ENCODE measurements around the gene DXO. TPM values are rescaled to one million over a fixed set of nuclear protein-coding genes. Genes with fewer than 3 reads are reported as not detected.

The DXO gene
- polyA plus RNA-seq, 3 donors, result 5.5 to 49.6 (median 10.4) TPM

DNA sequence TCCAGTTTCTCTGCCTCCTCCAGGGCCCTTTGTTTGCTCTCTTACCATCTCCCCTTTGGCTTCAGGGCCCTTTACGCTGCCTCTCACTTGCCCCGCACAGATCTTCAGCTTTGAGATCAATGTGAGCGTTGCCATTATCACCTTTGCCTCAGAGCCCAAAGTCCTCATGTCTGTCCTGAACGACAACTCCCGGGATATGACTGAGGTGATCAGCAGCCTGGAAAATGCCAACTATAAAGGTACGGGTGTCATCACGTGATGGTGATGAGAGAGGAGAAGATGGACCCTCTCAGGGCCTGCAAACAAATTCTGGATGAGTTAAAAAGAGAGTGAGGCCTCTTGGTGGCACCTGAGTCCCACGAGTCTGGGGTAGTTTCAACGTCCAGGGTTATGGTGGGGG, 36.1 kb downstream of the DXO start:
- Mint-ChIP-seq H3K4me3 (no peak overlapping the region), H3K36me3 (no peaks in the 10 kb centered on the region), H3K4me1 (no peaks in the 10 kb centered on the region), H3K27me3 (ENCODE audit: low read depth in 3 of 3) (peaks cover 3 to 10% (median 6%) of the 10 kb centered on the region in 3 donors), H3K9me3 (peaks cover 0 to 2% (median 0%) of the 10 kb centered on the region in 7 donors), H3K27ac (no peak overlapping the region)
- DNase-seq, result no peak
- Histone ChIP-seq H4K20me1 (ENCODE audit: insufficient read depth, low read length) (no peaks in the 10 kb centered on the region), H2AFZ (ENCODE audit: insufficient read depth, low read depth, low read length, poor library complexity, severe bottlenecking) (no peak overlapping the region), H3K9ac (ENCODE audit: insufficient read depth, low read length, poor library complexity, severe bottlenecking) (no peak overlapping the region), H3K4me1 (ENCODE audit: control insufficient read depth in 1 of 2, insufficient read depth in 2 of 2, low read length in 2 of 2) (no peaks in the 10 kb centered on the region), H3K79me2 (ENCODE audit: insufficient read depth, low read length) (no peaks in the 10 kb centered on the region), H3K27me3 (ENCODE audit: control insufficient read depth in 2 of 2, insufficient read depth in 2 of 2, low read length in 2 of 2) (no peaks in the 10 kb centered on the region), H3K4me2 (replicated peaks; ENCODE audit: extremely low read depth, low read length, poor library complexity, severe bottlenecking) (no peak overlapping the region), H3K4me3 (replicated peaks in 1 of 3; ENCODE audit: low read depth in 2 of 3, low read length in 3 of 3) (no peak overlapping the region), H3K27ac (ENCODE audit: low read depth in 1 of 2, low read length in 2 of 2) (no peak overlapping the region), H3K36me3 (replicated peaks in 1 of 2; ENCODE audit: control insufficient read depth in 1 of 2, insufficient read depth in 2 of 2, low read length in 2 of 2) (no peaks in the 10 kb centered on the region), H3K9me3 (replicated peaks in 1 of 2; ENCODE audit: control insufficient read depth in 1 of 2, insufficient read depth in 1 of 2, low read length in 2 of 2) (no peaks in the 10 kb centered on the region)
- TF ChIP-seq, protein P1, sequence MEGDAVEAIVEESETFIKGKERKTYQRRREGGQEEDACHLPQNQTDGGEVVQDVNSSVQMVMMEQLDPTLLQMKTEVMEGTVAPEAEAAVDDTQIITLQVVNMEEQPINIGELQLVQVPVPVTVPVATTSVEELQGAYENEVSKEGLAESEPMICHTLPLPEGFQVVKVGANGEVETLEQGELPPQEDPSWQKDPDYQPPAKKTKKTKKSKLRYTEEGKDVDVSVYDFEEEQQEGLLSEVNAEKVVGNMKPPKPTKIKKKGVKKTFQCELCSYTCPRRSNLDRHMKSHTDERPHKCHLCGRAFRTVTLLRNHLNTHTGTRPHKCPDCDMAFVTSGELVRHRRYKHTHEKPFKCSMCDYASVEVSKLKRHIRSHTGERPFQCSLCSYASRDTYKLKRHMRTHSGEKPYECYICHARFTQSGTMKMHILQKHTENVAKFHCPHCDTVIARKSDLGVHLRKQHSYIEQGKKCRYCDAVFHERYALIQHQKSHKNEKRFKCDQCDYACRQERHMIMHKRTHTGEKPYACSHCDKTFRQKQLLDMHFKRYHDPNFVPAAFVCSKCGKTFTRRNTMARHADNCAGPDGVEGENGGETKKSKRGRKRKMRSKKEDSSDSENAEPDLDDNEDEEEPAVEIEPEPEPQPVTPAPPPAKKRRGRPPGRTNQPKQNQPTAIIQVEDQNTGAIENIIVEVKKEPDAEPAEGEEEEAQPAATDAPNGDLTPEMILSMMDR (IDR thresholded peaks at IDR 0.05), result no peak
- 90% methylated on average over 6 of the region's 9 CpGs for WGBS (ENCODE audit: insufficient coverage)
- intact Hi-C loops (cut with micrococcal nuclease), result no loop called here

DNA sequence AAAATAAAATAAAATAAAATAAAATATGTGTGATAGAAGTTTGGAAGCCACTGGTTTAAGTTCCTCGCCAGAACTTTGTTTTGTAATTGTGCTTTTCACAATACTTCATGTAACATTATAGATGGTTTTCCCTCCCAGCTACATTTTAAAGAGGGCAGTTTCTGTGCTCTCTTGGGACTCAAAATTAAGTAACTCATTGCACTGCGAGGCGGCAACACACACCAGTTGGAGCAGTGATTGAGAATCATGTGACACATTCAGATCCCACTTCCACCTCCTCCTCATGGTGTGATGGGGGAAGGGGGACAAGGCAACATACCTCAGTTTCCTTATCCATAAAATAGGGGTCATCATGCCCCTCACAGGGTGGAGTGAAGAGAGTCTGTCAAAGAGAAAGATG, 36.9 kb downstream of the DXO start:
- Histone ChIP-seq H3K27ac (ENCODE audit: low read depth in 1 of 2, low read length in 2 of 2) (no peak overlapping the region), H3K4me2 (replicated peaks; ENCODE audit: extremely low read depth, low read length, poor library complexity, severe bottlenecking) (no peak overlapping the region), H3K9ac (ENCODE audit: insufficient read depth, low read length, poor library complexity, severe bottlenecking) (no peak overlapping the region), H2AFZ (ENCODE audit: insufficient read depth, low read depth, low read length, poor library complexity, severe bottlenecking) (no peak overlapping the region), H3K4me3 (replicated peaks in 1 of 3; ENCODE audit: low read depth in 2 of 3, low read length in 3 of 3) (no peak overlapping the region), H3K27me3 (ENCODE audit: control insufficient read depth in 2 of 2, insufficient read depth in 2 of 2, low read length in 2 of 2) (no peaks in the 10 kb centered on the region), H4K20me1 (ENCODE audit: insufficient read depth, low read length) (no peaks in the 10 kb centered on the region), H3K9me3 (replicated peaks in 1 of 2; ENCODE audit: control insufficient read depth in 1 of 2, insufficient read depth in 1 of 2, low read length in 2 of 2) (no peaks in the 10 kb centered on the region), H3K4me1 (ENCODE audit: control insufficient read depth in 1 of 2, insufficient read depth in 2 of 2, low read length in 2 of 2) (peaks cover 0 to 1% of the 10 kb centered on the region in 2 donors), H3K79me2 (ENCODE audit: insufficient read depth, low read length) (no peaks in the 10 kb centered on the region), H3K36me3 (replicated peaks in 1 of 2; ENCODE audit: control insufficient read depth in 1 of 2, insufficient read depth in 2 of 2, low read length in 2 of 2) (no peaks in the 10 kb centered on the region)
- Mint-ChIP-seq H3K4me1 (peaks cover 2% of the 10 kb centered on the region), H3K4me3 (no peak overlapping the region), H3K27ac (no peak overlapping the region), H3K9me3 (peaks cover 0 to 1% (median 0%) of the 10 kb centered on the region in 7 donors), H3K36me3 (no peaks in the 10 kb centered on the region), H3K27me3 (ENCODE audit: low read depth in 3 of 3) (peaks cover 3 to 9% (median 4%) of the 10 kb centered on the region in 3 donors)
- intact Hi-C loops (cut with micrococcal nuclease), result no loop called here
- DNase-seq, result no peak
- no CpG with 5 or more reads among the region's 3 CpGs for WGBS (ENCODE audit: insufficient coverage)
- TF ChIP-seq, protein P1 (IDR thresholded peaks at IDR 0.05), result no peak

Measured in CD14-positive monocyte (primary cell).